NCI-H526 (cell line): ENCODE measurements around the gene PPP3CA.
"Not testable (repeated sequence)": the region's sequence is repeated elsewhere in the genome, so short reads cannot be mapped to it uniquely, and the experiment has no call there.

Experiments used
- DNase-seq, 2 experiments: peaks; one replicate each; lab custom pipeline; 2025; lab: John Stamatoyannopoulos, UW

PPP3CA gene

DNA sequence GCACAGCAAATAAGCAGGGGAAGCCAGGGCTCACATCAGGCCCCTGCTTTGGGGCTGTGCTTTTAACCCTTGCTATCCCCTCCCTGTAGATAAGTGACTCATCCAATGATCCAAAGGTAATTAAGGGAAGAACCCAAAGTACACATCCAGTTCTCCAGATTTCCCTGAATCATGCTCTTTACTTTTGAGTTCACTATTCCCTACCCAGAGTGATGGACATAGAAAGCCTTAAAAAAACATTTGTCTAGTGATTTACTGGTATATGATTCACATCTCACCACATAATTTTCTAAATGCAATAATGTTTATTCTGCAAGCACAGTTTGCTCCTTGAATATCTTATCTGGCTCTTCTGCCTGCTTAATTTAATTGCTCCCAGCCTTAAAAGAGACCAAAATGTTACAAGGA is 136.2 kb downstream of the PPP3CA start:
- no peak for DNase-seq

DNA sequence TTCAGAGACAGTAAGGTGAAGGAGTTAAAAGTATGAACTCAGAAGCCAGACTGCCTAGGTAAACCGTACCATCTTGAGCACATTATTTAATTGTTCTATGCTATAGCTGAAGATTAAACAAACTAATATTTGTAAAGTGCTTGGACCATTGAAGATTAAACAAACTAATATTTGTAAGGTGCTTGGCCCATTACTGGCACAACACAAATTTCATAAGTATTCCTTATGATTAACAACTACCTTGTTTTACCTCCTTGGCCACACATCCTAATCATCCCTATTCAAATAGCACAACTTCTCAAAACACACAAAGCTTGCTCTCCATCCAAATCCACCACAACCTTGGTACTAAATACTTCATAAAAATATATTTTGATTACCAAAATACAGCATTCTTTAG is 137.0 kb downstream of the PPP3CA start:
- no peak for DNase-seq

DNA sequence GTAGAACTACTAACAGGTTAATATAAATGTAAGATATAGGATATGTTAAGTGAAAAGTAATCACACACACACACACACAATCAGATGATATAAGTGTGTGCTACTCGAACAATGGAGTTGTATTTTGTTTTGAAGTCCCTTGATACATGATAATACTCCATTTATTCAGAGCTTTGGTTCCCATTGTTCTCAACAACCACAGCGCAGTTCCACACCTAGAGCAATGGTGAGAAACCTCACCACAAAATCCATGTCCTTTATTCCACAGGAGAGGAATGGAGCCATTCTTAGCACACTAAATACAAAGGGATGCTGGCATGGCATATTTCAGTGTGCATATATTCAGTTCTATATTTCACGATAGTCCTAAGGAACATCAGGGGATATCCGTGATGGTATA is 139.2 kb downstream of the PPP3CA start:
- no peak for DNase-seq

DNA sequence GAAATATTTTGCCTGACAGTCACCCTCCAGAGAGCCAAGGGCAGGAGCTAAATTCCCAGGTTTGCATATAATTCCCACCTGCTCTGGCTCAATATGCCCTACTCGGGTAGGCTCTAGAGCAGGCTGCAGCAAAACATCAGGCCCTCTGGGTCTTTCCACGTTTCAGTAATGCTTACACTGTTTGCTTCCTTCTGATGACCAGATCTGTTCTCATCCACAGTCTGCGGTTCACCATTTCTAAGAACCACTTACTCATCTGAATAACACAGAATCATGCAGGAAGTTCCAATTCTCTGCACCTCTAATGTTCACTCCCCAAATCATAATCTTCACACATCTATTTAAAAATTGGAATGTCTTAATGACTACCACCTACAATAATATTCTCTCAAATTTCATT is 141.4 kb downstream of the PPP3CA start:
- peak in 1 of 2 experiments; percentile 43 for DNase-seq

DNA sequence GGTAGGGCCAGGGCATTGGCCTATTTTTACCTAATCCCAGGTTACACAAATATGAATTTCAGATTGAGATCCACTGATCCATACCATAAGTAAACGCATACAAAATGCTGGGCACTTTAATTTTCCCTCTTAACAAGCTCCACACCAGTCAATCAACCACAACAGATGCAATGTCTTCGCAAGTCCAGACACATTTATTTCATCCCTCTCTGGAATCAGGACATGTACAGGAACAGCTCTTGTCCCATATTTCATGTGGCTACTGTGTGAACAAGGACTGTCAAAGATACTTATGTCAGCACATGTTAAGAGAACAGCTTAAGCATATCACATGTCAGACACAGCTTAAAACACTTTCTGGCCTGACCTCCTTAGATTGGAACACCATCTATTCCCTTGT is 145.9 kb downstream of the PPP3CA start:
- DNase-seq, result peak in 1 of 2 experiments; percentile 14

DNA sequence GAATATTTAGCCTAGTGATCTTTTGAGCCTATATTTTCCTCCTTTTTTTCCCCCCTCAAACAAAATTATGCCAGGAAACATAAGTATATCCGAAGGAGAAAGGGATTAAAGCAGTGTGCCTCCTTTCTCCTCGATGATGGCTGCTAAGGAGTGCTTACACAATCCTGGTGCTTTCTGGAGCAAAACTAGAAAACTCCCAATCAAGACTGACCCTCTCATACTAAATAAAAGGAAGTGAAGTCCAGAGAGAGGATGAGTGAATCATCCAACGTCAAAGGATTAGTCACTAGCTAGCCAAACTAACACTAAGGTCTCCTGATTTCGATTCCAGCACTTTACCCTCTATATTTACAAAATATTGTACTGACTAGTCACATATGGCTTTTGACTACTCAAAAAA is 146.8 kb downstream of the PPP3CA start:
- DNase-seq, result no peak

DNA sequence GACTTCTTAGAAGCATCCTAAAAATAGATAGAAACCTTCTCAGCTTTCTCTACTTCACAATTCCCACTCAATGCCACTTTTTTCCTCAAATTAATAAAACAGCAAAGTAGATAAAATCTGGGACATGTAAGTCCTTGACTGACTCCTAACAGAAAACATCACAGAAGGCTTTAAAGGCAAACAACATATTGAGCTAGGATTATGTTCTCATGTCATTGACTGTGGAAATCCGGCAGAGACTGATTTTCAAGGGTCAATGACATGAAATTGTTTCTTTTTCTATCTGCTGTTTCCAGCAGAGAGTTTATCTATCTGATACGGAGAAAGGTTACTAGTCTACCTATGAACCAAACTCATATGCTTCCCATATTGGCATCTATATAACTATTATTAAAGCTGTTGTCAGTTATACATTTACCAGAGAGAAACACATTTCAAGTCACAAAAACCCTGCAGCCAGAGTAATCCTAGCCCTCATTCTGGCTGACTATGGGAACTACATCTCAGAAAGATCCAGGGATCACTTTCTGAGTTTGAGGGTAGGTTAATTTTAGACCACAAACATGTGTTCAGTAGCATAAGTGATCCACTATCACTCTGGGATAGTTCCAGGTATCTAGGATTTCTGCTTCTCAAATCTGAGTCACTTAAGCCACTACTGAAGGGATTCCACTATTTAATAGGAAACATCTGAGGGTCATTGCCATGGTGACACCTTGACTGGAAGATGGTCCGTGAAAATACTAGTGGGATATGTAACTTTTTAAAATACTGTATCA is 147.6 kb downstream of the PPP3CA start:
- no peak for DNase-seq

DNA sequence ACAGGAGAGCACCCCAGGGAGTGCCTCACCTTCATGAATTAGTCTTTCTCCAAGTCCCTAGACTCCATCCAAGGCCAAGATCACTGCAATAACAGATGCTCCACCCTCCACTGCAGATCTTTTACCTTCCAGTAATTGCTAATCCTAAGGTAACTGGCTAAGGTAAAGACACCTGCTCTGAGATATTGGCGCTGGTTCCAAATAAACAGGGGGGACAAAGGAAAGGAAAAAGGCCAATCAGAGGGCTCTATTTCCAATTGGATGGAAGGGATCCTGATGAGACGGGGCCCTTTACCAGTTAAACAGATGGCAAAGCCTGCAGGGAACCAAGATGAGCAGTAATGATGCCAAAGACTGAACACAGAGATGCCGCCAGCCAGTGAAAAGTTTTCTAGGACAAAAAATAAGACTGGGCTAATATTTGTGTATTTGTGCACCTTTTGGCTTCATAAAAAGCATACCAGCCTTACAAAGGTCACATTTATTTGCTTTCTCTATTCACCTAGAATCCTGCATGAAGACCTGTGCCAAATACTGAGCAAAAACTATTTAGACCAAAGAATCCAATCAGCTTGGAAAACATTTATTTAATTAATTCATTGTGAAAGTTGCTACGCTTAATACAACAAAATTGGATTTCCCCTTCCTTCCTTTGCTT is 148.5 kb downstream of the PPP3CA start:
- no peak for DNase-seq

DNA sequence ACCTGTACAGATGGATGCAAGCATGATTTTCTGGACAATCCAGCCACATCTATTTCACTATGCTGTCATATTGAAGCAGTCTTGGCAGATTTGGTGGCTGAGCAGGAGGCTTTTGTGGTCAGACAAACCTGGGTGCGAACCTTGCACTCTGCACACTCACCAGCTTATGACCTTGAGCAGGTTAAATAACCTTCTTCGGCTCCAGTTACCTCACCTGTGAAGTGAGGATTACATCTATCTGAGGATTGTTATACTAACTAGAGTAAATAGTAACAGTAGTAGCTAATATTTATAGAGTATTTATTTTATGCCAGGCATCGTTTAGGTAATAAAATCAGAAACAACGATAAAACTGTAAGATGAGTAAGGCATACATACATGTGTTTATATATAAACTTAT is 150.0 kb downstream of the PPP3CA start:
- DNase-seq, result no peak

DNA sequence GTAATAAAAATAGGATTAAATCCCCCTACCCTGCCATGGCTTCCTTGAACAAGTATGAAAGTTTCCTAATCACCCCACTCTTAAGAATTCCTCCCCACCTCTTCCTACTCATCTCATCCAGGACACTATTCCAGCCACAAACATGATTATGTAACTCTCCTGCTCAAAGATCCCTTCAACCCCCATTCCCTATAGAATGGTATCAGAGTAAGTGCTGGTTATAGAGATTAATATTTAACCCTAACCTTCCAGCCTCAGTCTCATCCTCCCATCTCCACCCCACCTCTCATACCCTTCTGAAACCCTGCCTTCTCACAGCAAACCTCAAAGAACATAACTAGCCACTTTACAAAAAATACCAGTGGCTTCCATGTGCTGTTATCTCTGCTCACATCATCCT is 155.1 kb downstream of the PPP3CA start:
- no peak for DNase-seq

DNA sequence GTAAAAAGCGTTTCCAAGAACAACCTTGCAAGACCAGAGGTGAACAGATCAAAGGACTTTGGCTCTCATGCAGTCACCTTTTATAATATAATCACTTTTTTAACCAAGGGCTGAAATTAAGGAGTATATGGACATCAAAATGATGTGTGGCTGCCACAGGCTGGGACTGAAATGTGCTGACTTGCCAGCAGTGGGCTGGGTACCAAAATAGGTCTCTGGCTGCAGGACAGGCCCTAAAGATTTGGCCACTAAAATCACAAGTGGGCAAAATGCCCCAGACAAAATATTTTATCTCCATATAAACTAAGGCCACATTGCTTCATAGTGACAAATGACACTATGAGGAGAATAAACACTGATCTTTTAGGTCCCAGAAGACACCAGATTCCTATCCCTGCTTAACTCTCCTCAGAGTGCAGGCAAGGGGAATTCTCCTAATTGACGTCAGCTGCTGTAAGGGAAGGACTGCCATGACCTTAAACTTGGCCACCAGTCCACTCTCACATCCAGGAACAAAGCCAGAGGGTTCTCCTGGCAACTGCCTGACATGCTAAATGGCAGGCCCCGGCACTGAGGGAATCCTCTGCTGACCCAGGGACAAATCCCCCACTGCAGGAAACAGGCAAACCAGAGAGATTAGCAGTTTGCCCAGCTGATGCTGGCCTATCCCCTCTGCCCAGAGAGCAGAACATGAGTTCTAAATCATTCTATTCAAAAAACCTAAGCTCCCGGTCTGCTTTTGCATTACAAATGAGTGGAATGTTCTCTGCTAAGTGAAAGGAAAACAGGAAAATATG is 155.8 kb downstream of the PPP3CA start:
- DNase-seq, result peak in 1 of 2 experiments; percentile 10

DNA sequence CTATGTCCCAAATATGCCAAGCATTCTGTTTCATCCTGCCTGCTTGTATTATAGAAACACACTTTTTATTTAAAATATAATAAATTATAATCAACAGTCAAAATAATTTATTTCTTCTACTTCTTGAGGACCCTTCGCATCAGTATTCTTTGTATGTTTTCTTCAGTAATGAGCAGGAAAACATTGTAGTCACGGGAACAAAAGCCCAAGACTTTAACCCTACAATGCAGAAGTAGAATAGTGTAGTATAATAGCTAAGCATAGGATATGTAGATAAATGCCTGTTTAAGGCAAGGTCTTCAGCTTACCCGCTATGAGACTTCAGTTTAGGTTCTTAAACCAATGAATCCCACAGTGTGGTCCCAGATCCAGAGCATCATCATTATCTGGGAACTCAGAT is 156.6 kb downstream of the PPP3CA start:
- DNase-seq, result no peak

DNA sequence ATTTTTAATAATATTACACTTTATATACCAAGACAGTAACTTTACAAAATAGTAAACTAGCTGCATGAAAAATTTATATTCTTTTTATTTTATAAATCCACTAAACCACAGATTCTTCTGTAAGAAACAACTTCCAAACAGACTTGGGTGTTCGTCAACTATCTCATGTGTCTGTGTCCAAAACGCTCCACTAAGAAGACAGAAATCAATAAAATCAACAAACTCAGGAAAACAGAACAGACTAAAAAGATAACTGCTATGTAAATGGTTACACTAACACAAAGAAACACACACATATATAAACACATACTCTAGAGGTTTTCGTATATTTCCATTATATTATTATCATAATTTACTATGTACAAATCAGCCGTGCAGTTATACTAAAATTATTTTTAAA is 158.4 kb downstream of the PPP3CA start:
- no peak for DNase-seq

DNA sequence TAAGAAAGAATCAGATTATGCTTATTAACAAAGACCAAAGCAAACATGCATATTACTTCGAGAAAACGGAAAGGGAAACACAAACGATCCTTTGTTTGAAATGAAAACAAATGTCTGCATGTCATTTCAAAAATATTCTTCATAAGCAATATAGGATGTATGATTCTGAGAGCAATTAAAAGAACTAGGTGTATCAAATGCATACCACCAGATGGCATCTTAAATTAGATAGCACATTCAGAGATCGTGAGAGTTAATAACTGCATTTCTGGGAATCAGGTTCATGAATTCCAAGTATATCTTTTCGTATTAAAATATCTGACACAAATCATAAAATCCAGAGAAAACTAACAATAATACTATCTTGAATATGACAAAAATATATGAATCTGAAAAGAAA is 159.5 kb downstream of the PPP3CA start:
- DNase-seq, result peak; percentile 13 to 22

DNA sequence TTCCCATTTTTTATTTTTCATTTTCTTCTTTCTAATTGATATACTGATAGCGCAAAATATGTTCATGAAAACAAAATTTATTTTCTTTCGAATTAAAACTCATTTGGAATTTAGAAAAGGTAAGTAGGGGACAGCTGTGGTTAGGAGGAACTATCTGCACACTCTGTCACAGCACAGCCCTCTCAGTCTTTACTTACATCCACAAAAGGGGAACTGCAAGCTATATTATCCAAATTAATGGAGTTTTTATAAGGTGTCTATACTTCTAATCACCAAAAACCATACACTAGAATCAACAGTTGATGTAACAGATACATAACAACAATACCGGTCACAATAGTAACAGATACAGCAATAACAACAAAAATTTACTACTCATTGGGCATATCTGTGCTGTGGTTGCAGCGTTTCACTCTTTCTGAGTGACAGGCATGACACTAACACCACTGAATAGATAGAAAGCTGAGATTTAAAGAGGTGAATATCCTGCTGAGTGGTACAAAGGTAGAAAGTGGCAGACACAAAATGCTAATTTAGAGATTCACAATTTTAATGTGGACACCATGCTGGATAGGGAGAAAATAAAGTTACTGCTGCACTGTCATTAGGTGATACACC is 160.7 kb downstream of the PPP3CA start:
- DNase-seq, result no peak

DNA sequence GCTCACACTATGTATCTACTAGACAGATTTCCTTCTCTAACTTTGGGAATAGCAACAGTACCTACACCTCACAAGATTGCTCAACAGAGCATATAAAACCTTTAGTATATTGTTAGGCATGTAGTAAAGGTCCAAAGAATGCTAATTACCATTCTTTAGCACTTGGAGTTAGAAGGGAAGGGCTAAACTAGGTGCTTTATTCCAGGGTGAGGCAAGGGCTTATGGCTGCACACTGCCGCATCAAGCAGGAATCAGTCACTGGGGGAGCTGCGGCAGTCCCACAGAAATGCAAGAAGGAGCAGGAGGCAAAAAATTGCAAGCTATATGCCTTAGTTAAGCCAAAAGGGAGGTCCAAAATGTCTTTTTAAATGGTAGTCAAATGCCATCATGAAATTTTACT is 162.7 kb downstream of the PPP3CA start:
- no peak for DNase-seq

DNA sequence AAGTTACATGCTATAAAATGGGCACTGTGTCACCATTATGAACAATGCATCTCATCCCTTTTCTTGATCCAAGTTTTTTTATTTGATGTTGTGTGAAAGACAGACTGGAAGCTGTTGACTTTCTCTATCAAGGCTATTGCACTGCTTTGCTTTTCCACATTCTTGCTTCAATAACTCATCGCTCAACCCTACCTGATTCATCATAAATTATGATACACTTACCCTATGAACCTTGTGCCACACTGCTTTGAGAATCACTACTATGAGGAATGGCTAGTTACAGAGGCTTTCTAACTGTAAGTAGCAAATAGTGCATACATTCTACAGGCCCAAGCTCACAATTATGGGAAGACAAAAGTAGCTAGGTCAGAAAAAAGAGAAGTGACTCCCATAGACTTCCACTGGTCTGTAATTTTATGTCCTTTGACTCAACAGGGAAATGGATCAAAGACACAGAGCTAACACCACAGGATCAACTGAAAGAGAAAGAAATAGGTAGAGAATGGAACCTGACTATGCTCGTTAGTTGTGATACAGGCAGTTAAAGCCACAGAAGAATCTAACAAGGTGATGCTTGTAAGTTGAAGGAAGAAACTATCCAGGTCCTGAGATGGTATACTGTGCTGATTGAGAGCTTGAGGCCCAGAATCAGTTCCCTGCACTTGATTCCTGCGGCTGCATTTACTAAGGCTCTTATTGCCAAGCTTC is 163.5 kb downstream of the PPP3CA start:
- DNase-seq, result no peak

DNA sequence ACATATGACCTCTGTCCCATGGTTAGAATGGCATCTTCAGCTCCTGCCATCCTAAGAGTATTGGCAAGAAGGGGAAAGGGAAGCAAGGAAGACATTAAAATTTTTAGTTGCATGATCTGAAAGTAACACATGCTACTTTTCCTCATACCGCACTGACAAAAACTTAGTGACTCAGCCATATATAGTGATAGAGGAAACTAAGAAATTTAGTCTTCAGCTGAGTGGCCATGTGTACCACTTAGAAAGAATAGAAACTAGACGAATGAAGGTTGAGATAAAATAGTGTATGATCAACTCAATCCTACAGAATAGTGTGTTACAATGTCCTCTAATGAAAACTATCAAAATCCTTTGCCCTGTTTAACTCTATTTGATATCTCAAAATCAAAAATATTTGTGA is 164.1 kb downstream of the PPP3CA start:
- no peak for DNase-seq

DNA sequence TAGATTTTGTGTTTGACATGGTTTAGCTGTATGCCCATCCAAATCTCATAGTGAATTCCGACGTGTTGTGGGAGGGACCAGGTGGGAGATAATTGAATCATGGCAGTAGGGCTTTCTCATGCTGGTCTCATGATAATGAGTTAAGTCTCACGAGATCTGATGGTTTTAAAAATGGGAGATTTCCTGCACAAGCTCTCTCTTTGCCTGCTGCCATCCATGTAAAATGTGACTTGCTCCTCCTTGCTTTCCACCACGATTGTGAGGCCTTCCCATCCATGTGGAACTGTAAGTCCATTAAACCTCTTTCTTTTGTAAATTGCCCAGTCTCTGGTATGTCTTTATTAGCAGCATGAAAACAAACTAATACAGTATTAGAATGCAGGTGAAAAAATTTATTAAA is 164.6 kb downstream of the PPP3CA start:
- DNase-seq, result not testable (repeated sequence)

DNA sequence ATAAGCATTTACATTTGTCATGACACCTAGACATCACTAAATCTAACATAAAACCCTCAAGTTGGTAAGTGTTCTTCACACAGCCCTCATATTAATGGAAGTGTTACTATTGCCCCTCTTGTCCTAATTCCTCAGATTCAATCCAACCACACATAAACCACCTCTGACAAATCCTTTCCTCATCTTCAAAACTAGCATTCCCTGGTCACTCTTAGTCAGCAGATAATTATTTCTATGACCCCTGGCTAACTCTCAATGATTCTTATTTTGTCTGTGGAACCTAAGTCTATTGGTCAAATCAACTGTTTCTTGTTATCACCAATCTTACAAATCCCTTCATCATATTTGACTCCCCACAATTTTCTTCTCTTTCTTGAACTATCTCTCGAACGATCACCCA is 168.6 kb downstream of the PPP3CA start:
- no peak for DNase-seq

DNA sequence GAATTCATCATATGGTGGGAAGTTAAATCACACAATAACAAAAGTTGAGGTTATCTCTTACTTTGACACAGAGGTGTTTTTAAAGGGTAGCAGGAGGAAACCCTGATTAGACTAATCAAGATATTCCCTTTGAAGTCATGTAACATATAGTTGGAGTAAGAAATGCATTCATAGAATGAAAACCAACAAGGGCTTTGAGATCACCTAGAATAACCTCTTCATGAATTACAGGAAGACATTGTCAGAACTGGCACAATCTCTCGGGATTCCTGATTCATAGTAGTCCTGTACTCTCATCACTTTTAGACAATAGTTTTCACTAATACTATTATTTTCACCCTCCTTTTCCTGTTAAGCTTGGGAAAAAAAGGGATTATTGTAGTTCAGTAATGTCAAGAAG is 170.2 kb downstream of the PPP3CA start:
- no peak for DNase-seq
